IgD-negative memory B cell (primary cell): ENCODE measurements around the gene CEP72. TPM values are rescaled to one million over a fixed set of nuclear protein-coding genes. Genes with fewer than 3 reads are reported as not detected.
"Not testable (repeated sequence)": the region's sequence is repeated elsewhere in the genome, so short reads cannot be mapped to it uniquely, and the experiment has no call there.

Experiments
- H3K27ac Mint-ChIP-seq, 3 donors: one replicate each; pipeline ENCODE4 v1.8.0; 2020 to 2022; ENCODE audit warnings: mild to moderate bottlenecking in 3 of 3, mixed read lengths in 3 of 3, moderate library complexity in 1 of 3
- H3K27me3 Mint-ChIP-seq: one replicate; pipeline ENCODE4 v1.8.0; 2021; ENCODE audit warnings: mixed read lengths
- H3K36me3 Mint-ChIP-seq: one replicate; pipeline ENCODE4 v1.8.0; 2020; ENCODE audit warnings: mild to moderate bottlenecking, mixed read lengths
- H3K4me1 Mint-ChIP-seq, 3 donors: one replicate each; pipeline ENCODE4 v1.8.0; 2020 to 2022; ENCODE audit warnings: mixed read lengths in 3 of 3, mild to moderate bottlenecking in 1 of 3
- H3K4me3 Mint-ChIP-seq, 4 donors: one replicate each; pipeline ENCODE4 v1.8.0; 2020 to 2022; ENCODE audit warnings: mild to moderate bottlenecking in 4 of 4, mixed read lengths in 4 of 4, moderate library complexity in 3 of 4
- H3K9me3 Mint-ChIP-seq, 3 donors: one replicate each; pipeline ENCODE4 v1.8.0; 2020 to 2021; ENCODE audit warnings: mixed read lengths in 3 of 3, mild to moderate bottlenecking in 1 of 3
- polyA plus RNA-seq: library from polyadenylated mRNA; unstranded; fragments of 300-500 nt; fragmentation: Illumina TruSeq; gene quantifications from one replicate; pipeline ENCODE4 v1.2.3, GENCODE V29; 2021

CEP72 gene
- polyA plus RNA-seq, 1 donor from 2014 or later: 5.4 TPM

GRCh38 chr5:684751-685216 lies 72.6 kb downstream of the CEP72 start:
- H3K27ac Mint-ChIP-seq: no peak overlapping the region
- no peak overlapping the region for H3K4me3 Mint-ChIP-seq
- H3K4me1 Mint-ChIP-seq: no peaks in the 10 kb centered on the region
- H3K36me3 Mint-ChIP-seq: no peaks in the 10 kb centered on the region
- H3K27me3 Mint-ChIP-seq: peaks cover 18% of the 10 kb centered on the region
- no peaks in the 10 kb centered on the region for H3K9me3 Mint-ChIP-seq

DNA sequence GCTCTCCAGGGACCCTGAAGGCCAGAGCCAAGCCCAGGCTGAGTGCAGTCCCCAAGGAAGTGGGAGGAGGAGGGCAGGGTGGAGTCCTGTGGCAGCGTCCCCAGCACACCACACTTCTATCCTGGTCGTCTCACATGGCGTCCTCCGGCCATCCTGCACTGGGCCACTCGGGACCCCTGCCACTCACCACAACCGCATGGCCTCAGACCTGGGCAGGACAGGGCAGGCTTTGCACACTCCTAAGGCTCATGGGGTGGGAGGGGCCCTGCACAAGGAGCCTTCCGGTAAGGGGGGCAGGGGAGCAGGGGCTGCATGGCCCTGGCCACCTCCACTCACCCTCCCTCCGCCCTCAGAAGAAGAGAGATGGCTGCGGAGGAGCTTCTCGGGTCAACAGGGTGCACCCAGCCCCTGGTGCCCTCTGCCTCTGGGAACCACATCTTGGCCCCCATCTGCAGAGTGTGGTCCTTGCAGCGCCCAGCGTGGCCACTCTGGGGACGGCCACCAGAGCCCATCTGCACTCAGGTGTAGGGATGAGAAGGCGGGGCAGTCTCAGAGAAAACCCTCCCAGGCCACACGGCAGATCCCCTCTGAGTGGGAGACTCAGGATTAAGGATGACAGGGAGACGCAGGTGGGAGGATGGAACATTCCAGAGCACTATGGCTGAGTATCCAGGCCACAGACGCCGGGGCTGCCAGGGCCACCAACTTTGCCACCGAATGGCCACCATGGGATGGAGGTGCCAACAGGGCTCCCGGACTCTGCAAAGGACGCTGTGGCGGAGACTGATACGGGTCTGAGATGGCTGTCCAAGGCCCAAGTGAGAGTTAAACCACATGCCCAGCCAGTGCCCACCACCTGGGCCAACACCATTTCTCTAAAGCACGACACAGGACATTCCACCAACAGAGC lies 73.4 kb downstream of the CEP72 start:
- no peak overlapping the region for H3K4me3 Mint-ChIP-seq
- peaks cover 18% of the 10 kb centered on the region for H3K27me3 Mint-ChIP-seq
- no peaks in the 10 kb centered on the region for H3K4me1 Mint-ChIP-seq
- H3K9me3 Mint-ChIP-seq: no peaks in the 10 kb centered on the region
- no peak overlapping the region for H3K27ac Mint-ChIP-seq
- no peaks in the 10 kb centered on the region for H3K36me3 Mint-ChIP-seq

DNA sequence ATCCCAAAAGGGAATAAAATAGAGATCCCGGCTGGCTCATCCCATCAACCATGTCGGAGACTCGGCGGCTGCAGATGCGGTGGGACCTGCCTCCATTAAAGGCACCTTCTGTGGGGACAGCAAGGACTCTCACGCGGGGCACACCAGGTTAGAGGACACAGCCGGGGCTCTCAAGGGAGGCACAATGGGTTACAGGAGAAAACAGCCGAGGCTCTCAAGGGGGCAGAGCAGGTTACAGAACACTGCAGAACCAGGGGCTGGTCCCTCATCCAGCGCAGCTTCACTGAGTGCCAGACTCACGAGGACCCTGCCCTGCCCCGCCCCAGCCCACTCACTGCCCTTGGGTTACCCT lies 74.0 kb downstream of the CEP72 start:
- H3K4me1 Mint-ChIP-seq, H3K4me3 Mint-ChIP-seq, H3K36me3 Mint-ChIP-seq, H3K9me3 Mint-ChIP-seq, H3K27ac Mint-ChIP-seq: not testable (repeated sequence)
- peaks cover 16% of the 10 kb centered on the region for H3K27me3 Mint-ChIP-seq

DNA sequence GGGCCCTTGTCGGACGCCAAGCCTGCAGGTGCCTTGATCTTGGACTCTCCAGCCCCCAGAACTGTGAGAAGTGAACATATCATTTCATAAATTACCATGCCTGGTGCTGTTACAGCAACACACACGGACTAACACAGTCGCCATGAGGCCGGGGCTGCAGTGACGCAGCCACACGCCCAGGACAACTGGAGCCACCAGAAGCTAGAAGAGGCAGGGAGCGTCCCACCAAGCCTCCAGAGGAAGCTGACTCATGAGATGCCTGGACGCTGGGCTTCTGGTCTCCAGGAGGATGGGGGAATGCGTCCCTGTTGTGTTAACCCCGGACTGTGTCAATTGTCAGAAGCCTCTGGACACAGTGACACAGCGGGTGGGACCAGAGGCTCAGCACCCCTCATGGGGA lies 74.8 kb downstream of the CEP72 start:
- peaks cover 16% of the 10 kb centered on the region for H3K27me3 Mint-ChIP-seq
- H3K4me3 Mint-ChIP-seq, H3K36me3 Mint-ChIP-seq, H3K4me1 Mint-ChIP-seq, H3K9me3 Mint-ChIP-seq, H3K27ac Mint-ChIP-seq: not testable (repeated sequence)

GRCh38 chr5:688348-689010 lies 76.3 kb downstream of the CEP72 start:
- peaks cover 14% of the 10 kb centered on the region for H3K27me3 Mint-ChIP-seq
- H3K27ac Mint-ChIP-seq, H3K4me3 Mint-ChIP-seq, H3K4me1 Mint-ChIP-seq, H3K9me3 Mint-ChIP-seq, H3K36me3 Mint-ChIP-seq: not testable (repeated sequence)

DNA sequence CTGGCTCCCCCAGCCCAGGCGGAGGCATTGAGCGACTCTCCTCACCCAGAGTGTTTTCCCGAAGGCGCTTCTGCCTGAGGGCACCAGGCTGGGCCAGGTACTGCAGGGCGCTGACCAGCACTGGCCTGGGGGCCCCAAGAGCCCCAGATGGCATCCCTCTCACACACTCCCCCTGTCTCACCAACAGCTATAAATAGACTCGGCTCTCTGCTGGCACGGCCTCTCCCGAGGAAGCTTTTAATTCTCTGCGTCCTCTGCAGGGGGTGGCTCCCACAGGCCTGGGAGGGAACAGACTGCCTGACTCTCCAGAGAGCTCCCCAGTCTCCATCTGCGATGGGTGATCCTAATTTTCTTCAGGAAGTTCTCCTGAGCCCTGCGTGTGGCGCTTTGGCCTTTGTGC lies 78.2 kb downstream of the CEP72 start:
- H3K27ac Mint-ChIP-seq, H3K36me3 Mint-ChIP-seq, H3K4me3 Mint-ChIP-seq, H3K4me1 Mint-ChIP-seq, H3K9me3 Mint-ChIP-seq, H3K27me3 Mint-ChIP-seq: not testable (repeated sequence)

- not testable (repeated sequence) for H3K36me3 Mint-ChIP-seq, H3K9me3 Mint-ChIP-seq, H3K27ac Mint-ChIP-seq, H3K4me3 Mint-ChIP-seq, H3K4me1 Mint-ChIP-seq, H3K27me3 Mint-ChIP-seq
Measured at GRCh38 chr5:691049-691448, 78.9 kb downstream of the CEP72 start.

- Mint-ChIP-seq H3K9me3 (no peaks in the 10 kb centered on the region), H3K4me3 (no peak overlapping the region), H3K27me3 (no peaks in the 10 kb centered on the region)
Measured at GRCh38 chr5:691817-692528, 79.8 kb downstream of the CEP72 start.

GRCh38 chr5:692529-693041 lies 80.4 kb downstream of the CEP72 start:
- H3K27me3 Mint-ChIP-seq, H3K27ac Mint-ChIP-seq, H3K9me3 Mint-ChIP-seq, H3K4me1 Mint-ChIP-seq, H3K36me3 Mint-ChIP-seq: not testable (repeated sequence)
- H3K4me3 Mint-ChIP-seq: peak overlapping the region in 2 of 4 donors; percentile 51 to 57

More at GRCh38 chr5:691817-692528, 79.8 kb downstream of the CEP72 start:
- H3K27ac Mint-ChIP-seq: no peak overlapping the region
- no peaks in the 10 kb centered on the region for H3K4me1 Mint-ChIP-seq
- H3K36me3 Mint-ChIP-seq: no peaks in the 10 kb centered on the region

GRCh38 chr5:693271-694041 lies 81.3 kb downstream of the CEP72 start, which contains the start of gene TPPP:
Gene TPPP (minus strand): TSS chr5:693352. CDS start chr5:678060, 15,292 bp downstream.
- not testable (repeated sequence) for H3K27ac Mint-ChIP-seq, H3K4me1 Mint-ChIP-seq, H3K9me3 Mint-ChIP-seq, H3K27me3 Mint-ChIP-seq, H3K36me3 Mint-ChIP-seq
- peak within 1 kb of the TSS in 2 of 4 donors; percentile 57 to 76 for H3K4me3 Mint-ChIP-seq

DNA sequence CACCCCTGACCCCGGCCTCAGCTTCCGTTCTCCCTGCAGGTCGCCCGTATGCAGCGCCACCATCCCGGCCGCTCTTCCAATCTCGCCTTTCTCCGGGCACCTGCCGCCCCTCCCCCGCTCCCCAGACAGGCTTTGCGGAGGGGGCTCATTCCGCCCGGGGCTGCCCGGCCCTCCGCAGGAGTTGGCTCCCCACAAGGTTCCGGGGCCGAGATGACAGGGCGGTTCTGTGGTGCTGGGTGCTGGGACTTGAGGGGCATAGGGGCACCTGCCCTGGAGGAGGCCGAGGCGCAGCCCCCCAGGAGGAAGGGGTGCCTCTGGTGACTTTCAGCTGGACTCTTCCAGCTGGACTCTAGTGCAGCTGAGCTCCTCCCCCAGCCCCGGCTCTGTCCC lies 81.9 kb downstream of the CEP72 start:
- not testable (repeated sequence) for H3K27me3 Mint-ChIP-seq, H3K27ac Mint-ChIP-seq, H3K9me3 Mint-ChIP-seq, H3K4me1 Mint-ChIP-seq, H3K36me3 Mint-ChIP-seq
- H3K4me3 Mint-ChIP-seq: peak overlapping the region in 2 of 4 donors; percentile 25 to 76

- not testable (repeated sequence) for H3K4me1 Mint-ChIP-seq, H3K27me3 Mint-ChIP-seq, H3K9me3 Mint-ChIP-seq, H3K36me3 Mint-ChIP-seq, H3K4me3 Mint-ChIP-seq, H3K27ac Mint-ChIP-seq
Measured at GRCh38 chr5:695475-695874, 83.3 kb downstream of the CEP72 start.

- H3K36me3 Mint-ChIP-seq, H3K4me3 Mint-ChIP-seq, H3K9me3 Mint-ChIP-seq, H3K27ac Mint-ChIP-seq, H3K4me1 Mint-ChIP-seq, H3K27me3 Mint-ChIP-seq: not testable (repeated sequence)
Measured at GRCh38 chr5:696191-696590, 84.1 kb downstream of the CEP72 start.

GRCh38 chr5:696753-697702 lies 84.9 kb downstream of the CEP72 start:
- H3K36me3 Mint-ChIP-seq, H3K27me3 Mint-ChIP-seq, H3K4me1 Mint-ChIP-seq, H3K4me3 Mint-ChIP-seq, H3K9me3 Mint-ChIP-seq, H3K27ac Mint-ChIP-seq: not testable (repeated sequence)
